K562 (cell line): Measurements from ENCODE around the gene USP22. TPM values are rescaled to one million over a fixed set of nuclear protein-coding genes. Genes with fewer than 3 reads are reported as not detected.

Source experiments
- ATAC-seq: fragments of 200-7000 bp; cut with Tn5 transposase; 3 replicates; pipeline ENCODE4 v1.9.1; 2020; ENCODE audit warnings: moderate library complexity
- BruUV-seq: library from RNA; stranded (reverse); fragments of 400-500 nt; replicated peaks from 2 replicates; lab custom pipeline; 2021; lab: Mats Ljungman, UMichigan
- CTCF ChIA-PET: fragments of 300-600 bp; formaldehyde crosslinking; extraction: SDS; loops from one replicate; lab custom pipeline; 2021; ENCODE audit warnings: low intra/inter-chr PET ratio; lab: Yijun Ruan, JAX
- POLR2A ChIA-PET: fragments of 300-600, 350-650 bp; sonication (Branson Sonifier 250); formaldehyde crosslinking; extraction: SDS; loops from one replicate; lab custom pipeline; 2021; ENCODE audit warnings: antibody characterized with exemption, inconsistent platforms; lab: Yijun Ruan, JAX
- DNase-seq, 4 experiments: peaks; one replicate each; pipeline versions ENCODE4 v3.0.0 to v3.0.0-alpha.2; 2011 to 2018; ENCODE audit warnings: low spot score in 3 of 4, mixed read lengths in 3 of 4; ENCODE audit errors: extremely low read depth in 1 of 4
- FAIRE-seq: peaks from 2 replicates; lab custom pipeline; 2011; peaks lifted over from hg19 to GRCh38; lab: Jason Lieb, UNC
- H2AFZ ChIP-seq: 2 replicates; pipeline ENCODE4 v1.6.0; 2011; ENCODE audit warnings: low read depth, low read length, control low read depth, inconsistent platforms
- H3K27ac ChIP-seq: fragments of 200-600 bp; 3 replicates; pipeline ENCODE4 v1.8.0; 2011; ENCODE audit warnings: low read depth, mild to moderate bottlenecking, control low read depth, inconsistent platforms, low read length, moderate library complexity, mixed read lengths; ENCODE audit errors: extremely low read depth
- H3K27me3 ChIP-seq, 2 experiments: fragments of 300-600 bp in 1 of 2; 2 replicates in 1 of 2; 3 replicates in 1 of 2; pipeline versions ENCODE4 v1.6.0 to v1.8.0; 2011; ENCODE audit warnings: inconsistent platforms in 2 of 2, low read length in 2 of 2, mild to moderate bottlenecking in 1 of 2, mixed read lengths in 1 of 2, moderate library complexity in 1 of 2; ENCODE audit not compliant: control insufficient read depth in 2 of 2, insufficient read depth in 2 of 2
- H3K36me3 ChIP-seq: fragments of 300-600 bp; 3 replicates; pipeline ENCODE4 v1.8.0; 2011; ENCODE audit warnings: mild to moderate bottlenecking, low read length, inconsistent platforms; ENCODE audit not compliant: control insufficient read depth, insufficient read depth
- H3K4me1 ChIP-seq, 2 experiments: fragments of 200-600 bp in 1 of 2; replicated peaks in 1 of 2; 2 replicates in 1 of 2; 3 replicates in 1 of 2; pipeline versions ENCODE4 v1.5.1 to v1.8.0; 2011; ENCODE audit warnings: inconsistent platforms in 2 of 2, low read length in 2 of 2, mild to moderate bottlenecking in 1 of 2, mixed read lengths in 1 of 2, moderate library complexity in 1 of 2; ENCODE audit not compliant: control insufficient read depth in 2 of 2, insufficient read depth in 2 of 2
- H3K4me2 ChIP-seq: 2 replicates; pipeline ENCODE4 v1.6.1; 2011; ENCODE audit warnings: low read length, control low read depth, inconsistent platforms, mixed read lengths; ENCODE audit not compliant: insufficient read depth
- H3K4me3 ChIP-seq: fragments of 200-600 bp; sonication (generic), shearing (Covaris generic); 2 replicates; pipeline ENCODE4 v1.5.1; 2016; ENCODE audit warnings: control low read depth, inconsistent platforms
- H3K79me2 ChIP-seq: fragments of 200-600 bp; 3 replicates; pipeline ENCODE4 v1.8.0; 2011; ENCODE audit warnings: low read length, inconsistent platforms; ENCODE audit not compliant: control insufficient read depth, insufficient read depth
- H3K9ac ChIP-seq, 2 experiments: 2 replicates each; pipeline versions ENCODE4 v1.6.0 to v1.6.1; 2011; ENCODE audit warnings: low read depth in 2 of 2, low read length in 2 of 2, control low read depth in 1 of 2, inconsistent platforms in 1 of 2, mild to moderate bottlenecking in 1 of 2, mixed read lengths in 1 of 2; ENCODE audit not compliant: insufficient read depth in 1 of 2
- H3K9me1 ChIP-seq: one replicate; pipeline ENCODE4 v1.6.0; 2011; ENCODE audit warnings: inconsistent platforms, mild to moderate bottlenecking, low read length, moderate library complexity; ENCODE audit not compliant: control insufficient read depth, insufficient read depth
- H3K9me3 ChIP-seq: replicated peaks from 2 replicates; pipeline ENCODE4 v1.5.1; 2011; ENCODE audit warnings: low read depth, low read length, inconsistent platforms; ENCODE audit not compliant: control insufficient read depth, insufficient read depth
- H4K20me1 ChIP-seq: replicated peaks from 2 replicates; pipeline ENCODE4 v1.6.1; 2011; ENCODE audit warnings: low read length, inconsistent platforms, mixed read lengths; ENCODE audit not compliant: control insufficient read depth, insufficient read depth
- BACH1 ChIP-seq: fragments of 200-800 bp; sonication (Bioruptor generic); IDR thresholded peaks from 2 replicates; pipeline ENCODE4 v1.6.1; 2016; ENCODE audit warnings: missing genetic modification characterization, missing compliant biosample characterization
- BRD9 ChIP-seq: fragments of 450-650 bp; IDR thresholded peaks from 2 replicates; pipeline ENCODE4 v1.6.1; 2018; ENCODE audit warnings: low read depth; ENCODE audit not compliant: partially characterized antibody
- BRF2 ChIP-seq: IDR thresholded peaks from 3 replicates; pipeline ENCODE4 v1.6.1; 2011; ENCODE audit warnings: borderline replicate concordance, mild to moderate bottlenecking; ENCODE audit not compliant: insufficient read length, insufficient read depth
- CHD2 ChIP-seq: IDR thresholded peaks from 2 replicates; pipeline ENCODE4 v1.6.1; 2011; ENCODE audit warnings: low read depth, low read length
- KHSRP ChIP-seq: fragments of 450-650 bp; IDR thresholded peaks from 2 replicates; pipeline ENCODE4 v1.6.1; 2017
- MCM3 ChIP-seq: fragments of 450-650 bp; IDR thresholded peaks from 2 replicates; pipeline ENCODE4 v1.6.1; 2016
- MECOM ChIP-seq: fragments of 250-450 bp; sonication (Bioruptor Pico); IDR thresholded peaks from 2 replicates; pipeline ENCODE4 v1.8.0; 2022; ENCODE audit warnings: inconsistent platforms
- NFATC3 ChIP-seq: fragments of 450-650 bp; IDR thresholded peaks from 2 replicates; pipeline ENCODE4 v1.6.1; 2017; ENCODE audit warnings: mild to moderate bottlenecking
- POLR3G ChIP-seq: IDR thresholded peaks from 2 replicates; pipeline ENCODE4 v1.6.1; 2011; ENCODE audit not compliant: insufficient read length, insufficient replicate concordance; ENCODE audit errors: extremely low read depth
- RBM14 ChIP-seq: fragments of 200-400 bp; formaldehyde crosslinking; IDR thresholded peaks from 2 replicates; pipeline ENCODE4 v1.6.1; 2018; ENCODE audit warnings: low read depth, mild to moderate bottlenecking, low read length, moderate library complexity, borderline replicate concordance; ENCODE audit not compliant: insufficient read depth
- STAG1 ChIP-seq: sonication (generic); formaldehyde crosslinking; IDR thresholded peaks from 2 replicates; pipeline ENCODE4 v1.5.0; 2020; ENCODE audit warnings: missing genetic modification reagents, borderline replicate concordance
- TCF7L2 ChIP-seq: fragments of 150-350 bp; IDR thresholded peaks from 2 replicates; pipeline ENCODE4 v1.6.1; 2016; ENCODE audit warnings: low read depth, mild to moderate bottlenecking, low read length, moderate library complexity
- TFAP4 ChIP-seq: sonication (generic); formaldehyde crosslinking; IDR thresholded peaks from 2 replicates; pipeline ENCODE4 v1.8.0; 2022; ENCODE audit warnings: missing genetic modification reagents, mild to moderate bottlenecking, moderate library complexity, borderline replicate concordance
- WHSC1 ChIP-seq: IDR thresholded peaks from one replicate; pipeline ENCODE4 v1.6.1; 2012; ENCODE audit warnings: low read length, control low read depth, inconsistent platforms
- ZNF584 ChIP-seq: fragments of 200-800 bp; sonication (Bioruptor generic); IDR thresholded peaks from 2 replicates; pipeline ENCODE4 v1.6.1; 2016; ENCODE audit warnings: low read depth, mild to moderate bottlenecking, missing genetic modification characterization, missing compliant biosample characterization
- WGBS: fragments of 100-300 bp; shearing (Covaris generic); methylation state at CpG from one replicate; pipeline ENCODE4 v1.1.6; 2016; ENCODE audit warnings: low coverage, mixed read lengths; ENCODE audit not compliant: insufficient coverage; ENCODE audit errors: missing lambda C conversion rate; 5-methylcytosine and 5-hydroxymethylcytosine counted together
- in situ Hi-C: fragments of 300-500 bp; cut with MboI; formaldehyde crosslinking; loops from 4 replicates; pipeline ENCODE4 v1.15.0; 2018; ENCODE audit warnings: inconsistent platforms, mixed read lengths
- intact Hi-C: fragments of 100-400 bp; cut with micrococcal nuclease; formaldehyde crosslinking; loops from 2 replicates; pipeline ENCODE4 v1.14.2; 2022
- polyA plus RNA-seq, 8 experiments: library from polyadenylated mRNA; depleted of rRNA in 4 of 8; stranded (reverse) in 5 of 8; unstranded in 3 of 8; fragments of >200 nt; fragmentation: Nextera tagmentation in 2 of 8; fragmentation: Illumina TruSeq in 1 of 8; extraction: Ambion mirVana in 2 of 8; extraction: Trizol in 1 of 8; gene quantifications; 2 replicates each; pipeline versions ENCODE4 v1.2.1 to v1.2.3, GENCODE V29; 2011 to 2014; ENCODE audit warnings: inconsistent platforms in 1 of 8, missing spikeins in 1 of 8
- total RNA-seq, 7 experiments: library from RNA; depleted of rRNA in 6 of 7; stranded (reverse); fragments of >200 nt in 6 of 7; fragmentation: Illumina TruSeq in 2 of 7; extraction: Trizol in 2 of 7; gene quantifications; 2 replicates each; pipeline versions ENCODE4 v1.2.1 to v1.2.3, GENCODE V29; 2011 to 2021; ENCODE audit warnings: low replicate concordance in 1 of 7
- TF ChIP-seq, protein P1 (sequence below), 2 experiments: fragments of 150-350 bp in 1 of 2; IDR thresholded peaks; 2 replicates each; pipeline ENCODE4 v1.6.1; 2012 to 2016; ENCODE audit warnings: low read depth in 2 of 2, low read length in 2 of 2, mild to moderate bottlenecking in 1 of 2, moderate library complexity in 1 of 2

Gene USP22
- total and polyA plus RNA-seq, 9 of the 15 experiments (the other 6 are each of a cell fraction or from before 2014, with no cell fraction given): 6.5 to 113 (median 58.9) TPM

- TF ChIP-seq, protein P1, sequence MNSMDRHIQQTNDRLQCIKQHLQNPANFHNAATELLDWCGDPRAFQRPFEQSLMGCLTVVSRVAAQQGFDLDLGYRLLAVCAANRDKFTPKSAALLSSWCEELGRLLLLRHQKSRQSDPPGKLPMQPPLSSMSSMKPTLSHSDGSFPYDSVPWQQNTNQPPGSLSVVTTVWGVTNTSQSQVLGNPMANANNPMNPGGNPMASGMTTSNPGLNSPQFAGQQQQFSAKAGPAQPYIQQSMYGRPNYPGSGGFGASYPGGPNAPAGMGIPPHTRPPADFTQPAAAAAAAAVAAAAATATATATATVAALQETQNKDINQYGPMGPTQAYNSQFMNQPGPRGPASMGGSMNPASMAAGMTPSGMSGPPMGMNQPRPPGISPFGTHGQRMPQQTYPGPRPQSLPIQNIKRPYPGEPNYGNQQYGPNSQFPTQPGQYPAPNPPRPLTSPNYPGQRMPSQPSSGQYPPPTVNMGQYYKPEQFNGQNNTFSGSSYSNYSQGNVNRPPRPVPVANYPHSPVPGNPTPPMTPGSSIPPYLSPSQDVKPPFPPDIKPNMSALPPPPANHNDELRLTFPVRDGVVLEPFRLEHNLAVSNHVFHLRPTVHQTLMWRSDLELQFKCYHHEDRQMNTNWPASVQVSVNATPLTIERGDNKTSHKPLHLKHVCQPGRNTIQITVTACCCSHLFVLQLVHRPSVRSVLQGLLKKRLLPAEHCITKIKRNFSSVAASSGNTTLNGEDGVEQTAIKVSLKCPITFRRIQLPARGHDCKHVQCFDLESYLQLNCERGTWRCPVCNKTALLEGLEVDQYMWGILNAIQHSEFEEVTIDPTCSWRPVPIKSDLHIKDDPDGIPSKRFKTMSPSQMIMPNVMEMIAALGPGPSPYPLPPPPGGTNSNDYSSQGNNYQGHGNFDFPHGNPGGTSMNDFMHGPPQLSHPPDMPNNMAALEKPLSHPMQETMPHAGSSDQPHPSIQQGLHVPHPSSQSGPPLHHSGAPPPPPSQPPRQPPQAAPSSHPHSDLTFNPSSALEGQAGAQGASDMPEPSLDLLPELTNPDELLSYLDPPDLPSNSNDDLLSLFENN (IDR thresholded peaks at IDR 0.05; ENCODE audit: low read depth in 2 of 2, low read length in 2 of 2): no peak
Measured at GRCh38 chr17:21015564-21015963, 27.2 kb downstream of the USP22 start (continued).

DNA sequence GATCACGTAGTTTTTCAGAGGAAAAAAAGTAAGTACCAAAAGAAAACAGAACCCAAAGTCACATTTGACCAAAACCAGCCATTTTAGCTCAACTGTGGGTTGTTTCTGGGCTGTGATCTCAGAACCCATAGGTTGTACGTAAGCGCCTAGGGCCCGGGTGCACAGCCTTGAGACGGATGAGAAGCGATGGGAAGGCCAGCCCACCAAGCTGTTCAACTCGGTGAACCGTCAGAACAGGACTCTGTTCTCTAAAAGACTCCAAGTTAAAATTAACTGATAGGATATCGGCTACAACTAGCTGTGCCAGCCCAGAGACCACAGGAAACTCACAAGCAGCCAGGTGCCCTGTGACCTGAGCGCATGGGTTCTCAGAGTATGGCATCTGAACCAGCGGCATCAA lies 28.3 kb downstream of the USP22 start:
- FAIRE-seq: no peak
- no peak overlapping the region for H3K4me3 ChIP-seq
- H3K9me3 ChIP-seq: no peaks in the 10 kb centered on the region
- 98% methylated on average over 9 of the region's 11 CpGs for WGBS
- BruUV-seq: no TSS peak
- intact Hi-C loops (no loop called here), in situ Hi-C loops (no loop called here)
- H3K79me2 ChIP-seq: peaks cover 30% of the 10 kb centered on the region; the same call in 2 of the 3 replicates
- POLR2A ChIA-PET: interaction anchor here (1.0 to 1.8 kb wide), 2 partner anchors 12 to 14 kb away, joined by 4 to 6 read pairs; no protein-coding TSS in a partner anchor
- no peak overlapping the region for H3K9ac ChIP-seq
- peaks cover 8% of the 10 kb centered on the region; the same call in 1 of the 2 replicates for H4K20me1 ChIP-seq
- H3K4me1 ChIP-seq: no peaks in the 10 kb centered on the region
- H3K27me3 ChIP-seq: no peaks in the 10 kb centered on the region
- DNase-seq: no peak
- H3K36me3 ChIP-seq: peaks cover 98% of the 10 kb centered on the region
- no peak overlapping the region for H3K27ac ChIP-seq
- CTCF ChIA-PET: no interaction called here
- no peak for ATAC-seq
- no peak overlapping the region for H3K4me2 ChIP-seq
- no peak overlapping the region for H2AFZ ChIP-seq
- no peaks in the 10 kb centered on the region for H3K9me1 ChIP-seq
- TF ChIP-seq STAG1 (CRISPR knock-in tag): no peak
- no peak for TF ChIP-seq WHSC1
- TF ChIP-seq MCM3: no peak
- TF ChIP-seq POLR3G: no peak
- no peak for TF ChIP-seq RBM14
- no peak for TF ChIP-seq BRD9
- no peak for TF ChIP-seq TCF7L2
- no peak for TF ChIP-seq BACH1 (tag)
- TF ChIP-seq CHD2: no peak
- no peak for TF ChIP-seq BRF2
- TF ChIP-seq MECOM (CRISPR knock-in tag): no peak
- TF ChIP-seq TFAP4 (CRISPR knock-in tag): no peak
- TF ChIP-seq KHSRP: no peak
- no peak for TF ChIP-seq NFATC3
- TF ChIP-seq ZNF584: no peak
